SU-DHL-6 (cell line): ENCODE data around the gene ENOX1.

ENCODE experiments used
- EZH2phosphoT487 ChIP-seq: fragments of 200-600 bp; sonication (generic), shearing (Covaris generic); conservative IDR thresholded peaks from 2 replicates; pipeline ENCODE4 v1.6.1; 2018; ENCODE audit warnings: mild to moderate bottlenecking, antibody characterized with exemption, low read length, moderate library complexity, mixed read lengths
- TF ChIP-seq, protein P1 (sequence below): fragments of 200-600 bp; sonication (generic); IDR thresholded peaks from one replicate; pipeline ENCODE4 v1.5.1; 2017; ENCODE audit warnings: antibody characterized with exemption, mild to moderate bottlenecking, low read length, moderate library complexity; ENCODE audit not compliant: insufficient read depth, poor library complexity, severe bottlenecking

DNA sequence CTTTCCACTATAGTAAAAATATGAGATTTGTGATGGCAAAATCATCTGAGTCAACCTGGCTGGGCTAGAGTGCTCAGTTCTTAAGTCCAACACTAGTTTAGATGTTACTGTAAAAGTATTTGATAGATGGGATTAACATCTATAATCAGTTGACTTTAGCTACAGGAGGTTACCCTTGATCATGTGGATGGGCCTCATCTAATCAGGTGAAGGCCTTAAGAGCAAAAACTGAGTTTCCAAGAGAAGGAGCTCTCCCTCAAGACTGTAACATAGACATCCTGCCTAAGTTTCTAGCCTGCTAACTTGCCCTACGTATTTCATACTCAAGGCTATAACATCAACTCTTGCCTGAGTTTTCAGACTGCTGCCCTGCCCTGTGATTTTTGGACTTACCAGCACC, 132.8 kb downstream of the ENOX1 start:
- TF ChIP-seq, protein P1, sequence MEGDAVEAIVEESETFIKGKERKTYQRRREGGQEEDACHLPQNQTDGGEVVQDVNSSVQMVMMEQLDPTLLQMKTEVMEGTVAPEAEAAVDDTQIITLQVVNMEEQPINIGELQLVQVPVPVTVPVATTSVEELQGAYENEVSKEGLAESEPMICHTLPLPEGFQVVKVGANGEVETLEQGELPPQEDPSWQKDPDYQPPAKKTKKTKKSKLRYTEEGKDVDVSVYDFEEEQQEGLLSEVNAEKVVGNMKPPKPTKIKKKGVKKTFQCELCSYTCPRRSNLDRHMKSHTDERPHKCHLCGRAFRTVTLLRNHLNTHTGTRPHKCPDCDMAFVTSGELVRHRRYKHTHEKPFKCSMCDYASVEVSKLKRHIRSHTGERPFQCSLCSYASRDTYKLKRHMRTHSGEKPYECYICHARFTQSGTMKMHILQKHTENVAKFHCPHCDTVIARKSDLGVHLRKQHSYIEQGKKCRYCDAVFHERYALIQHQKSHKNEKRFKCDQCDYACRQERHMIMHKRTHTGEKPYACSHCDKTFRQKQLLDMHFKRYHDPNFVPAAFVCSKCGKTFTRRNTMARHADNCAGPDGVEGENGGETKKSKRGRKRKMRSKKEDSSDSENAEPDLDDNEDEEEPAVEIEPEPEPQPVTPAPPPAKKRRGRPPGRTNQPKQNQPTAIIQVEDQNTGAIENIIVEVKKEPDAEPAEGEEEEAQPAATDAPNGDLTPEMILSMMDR = no peak
- no peak for TF ChIP-seq EZH2phosphoT487
